NCI-H2081 treated with DMSO at 0.1 percent for 48 hours (cell line): ENCODE results near the gene FAM20C.

Experiments
- DNase-seq: peaks from one replicate; lab custom pipeline; 2025; lab: John Stamatoyannopoulos, UW

The FAM20C gene

DNA sequence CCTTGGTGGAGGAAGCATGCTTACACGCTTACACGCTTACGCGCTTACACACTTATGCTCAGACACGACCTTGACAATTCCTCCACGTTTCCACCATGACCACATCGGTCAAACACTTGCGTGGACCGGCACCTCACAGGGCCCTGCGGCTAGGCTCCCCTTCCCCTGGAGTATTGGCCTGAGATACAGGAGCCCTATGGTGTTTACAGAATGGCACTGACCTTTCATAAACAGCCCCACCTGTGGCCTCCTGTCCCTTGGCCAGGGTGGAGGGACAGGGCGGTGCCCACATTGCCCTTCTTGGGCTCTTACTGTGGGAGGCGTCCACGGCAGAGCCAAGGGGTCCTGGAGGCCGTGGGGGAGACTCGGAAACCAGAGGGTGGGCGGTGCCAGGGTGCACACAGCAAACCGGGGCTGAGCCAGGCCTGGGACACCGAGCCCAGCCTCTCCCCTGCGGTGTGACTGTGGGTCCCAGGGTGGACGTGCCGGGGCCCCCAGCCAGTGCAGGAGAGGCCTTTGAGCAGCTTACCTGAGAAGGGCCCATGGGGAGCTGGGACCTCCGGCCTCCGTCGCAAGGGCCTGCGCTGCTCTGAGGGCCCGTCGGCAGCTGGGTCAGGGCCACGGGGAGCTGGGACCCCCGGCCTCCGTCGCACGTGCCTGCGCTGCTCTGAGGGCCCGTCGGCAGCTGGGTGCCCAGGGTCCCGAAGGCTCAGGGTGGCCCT is 53.4 kb downstream of the FAM20C start:
- no peak for DNase-seq

DNA sequence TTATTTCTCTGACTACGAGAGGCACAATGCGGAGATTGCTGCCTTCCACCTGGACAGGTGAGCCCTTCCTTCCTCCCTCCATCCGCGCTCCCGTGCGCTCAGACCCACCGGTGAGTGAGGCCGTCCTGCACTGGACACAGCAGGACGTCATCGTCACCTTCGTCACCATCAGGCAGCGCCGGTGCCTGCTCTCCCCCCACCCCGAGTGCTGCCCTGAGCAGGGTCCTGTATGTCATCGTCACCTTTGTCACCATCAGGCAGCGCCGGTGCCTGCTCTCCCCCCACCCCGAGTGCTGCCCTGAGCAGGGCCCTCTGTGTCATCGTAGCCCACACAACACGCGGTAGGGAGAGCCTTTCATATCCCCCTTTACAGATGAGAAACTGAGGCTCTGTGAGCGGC is 54.1 kb downstream of the FAM20C start:
- no peak for DNase-seq

DNA sequence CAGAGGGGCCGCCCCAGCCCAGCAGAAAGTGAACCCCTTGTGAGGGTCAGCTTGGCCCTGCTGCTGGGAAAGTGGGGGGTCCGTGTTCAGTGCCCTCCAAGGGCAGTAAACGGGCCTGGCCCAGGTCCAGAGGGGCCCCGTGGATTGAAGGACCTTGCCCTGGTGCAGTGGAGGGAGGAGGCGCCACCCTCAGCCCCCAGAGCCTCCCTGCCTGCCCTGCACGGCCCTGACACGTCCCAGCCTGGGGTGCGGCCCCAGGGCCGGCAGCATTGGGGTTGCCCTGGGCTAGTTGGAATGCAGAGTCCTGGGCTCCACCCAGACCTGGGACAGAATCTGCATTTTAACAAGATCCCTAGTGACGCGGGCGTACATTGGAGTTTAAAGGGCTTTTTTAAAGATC is 54.8 kb downstream of the FAM20C start:
- DNase-seq: no peak

DNA sequence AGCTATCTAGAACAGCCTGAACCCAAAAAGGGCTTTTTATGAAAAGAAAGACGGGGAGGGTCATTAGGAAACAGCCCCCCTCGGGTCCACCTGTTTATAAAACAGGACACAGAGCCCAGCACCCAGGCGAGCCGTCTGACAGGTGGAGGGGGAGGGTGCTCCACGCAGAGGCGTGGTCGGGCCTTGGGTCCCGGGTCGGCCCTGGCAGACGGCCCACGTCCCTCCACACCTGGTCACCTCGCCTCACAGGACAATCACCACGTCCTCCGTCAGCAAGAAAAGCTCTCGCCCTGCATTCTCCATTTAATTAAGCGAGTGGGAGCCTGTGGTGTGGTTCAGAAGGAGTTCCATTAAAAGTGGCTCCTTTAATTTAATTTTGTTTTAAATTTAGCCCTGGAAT is 55.3 kb downstream of the FAM20C start:
- no peak for DNase-seq

DNA sequence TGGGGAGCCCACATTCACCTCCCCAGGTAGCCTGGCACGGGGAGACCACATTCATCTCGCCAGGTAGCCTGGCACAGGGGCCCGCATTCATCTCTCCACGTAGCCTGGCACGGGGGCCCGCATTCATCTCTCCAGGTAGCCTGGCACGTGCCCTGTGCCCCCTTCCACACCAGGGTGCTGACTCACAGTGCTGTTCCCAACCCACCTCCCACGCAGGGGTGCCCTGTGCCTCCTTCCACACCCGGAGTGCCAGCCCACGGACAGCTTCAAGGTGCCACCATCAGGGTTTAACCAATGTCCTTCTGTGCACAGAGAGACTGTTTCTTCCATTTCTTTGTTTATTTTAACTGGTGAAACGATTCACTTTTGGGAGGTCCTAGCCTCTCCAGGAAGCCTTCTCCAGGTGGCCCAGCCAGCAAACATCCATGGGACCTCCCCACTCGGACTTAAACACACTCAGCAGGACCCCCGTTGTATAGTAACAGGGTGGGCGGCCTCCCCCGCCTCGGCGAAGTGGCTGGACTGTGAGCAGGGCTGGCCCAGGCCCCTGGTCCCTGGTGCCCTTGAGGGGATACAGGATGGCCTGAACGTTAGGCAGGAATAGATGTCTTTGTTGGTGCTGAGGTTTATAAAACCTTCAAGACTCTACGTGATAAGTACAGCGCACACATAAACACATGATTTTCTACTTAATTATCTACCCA is 56.5 kb downstream of the FAM20C start:
- no peak for DNase-seq

DNA sequence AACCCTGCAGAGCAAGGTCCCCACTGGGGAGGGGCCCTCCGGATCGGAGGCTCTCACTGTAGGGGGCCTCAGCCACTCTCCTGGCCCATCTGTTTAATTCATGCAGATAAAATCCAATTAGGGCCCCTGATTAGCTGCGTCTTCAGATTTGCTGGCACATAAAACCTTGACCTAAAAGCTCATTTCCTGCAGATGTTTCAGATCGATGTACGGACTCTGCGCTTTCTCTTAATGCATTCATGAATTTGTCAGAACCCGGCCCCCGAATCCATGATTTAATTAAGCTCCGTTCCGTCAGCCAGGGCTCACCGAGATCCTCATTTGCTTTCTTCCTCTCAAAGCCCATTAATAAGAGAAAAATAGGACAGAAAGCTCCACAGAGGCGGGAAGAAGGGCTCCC is 57.6 kb downstream of the FAM20C start:
- DNase-seq: no peak

DNA sequence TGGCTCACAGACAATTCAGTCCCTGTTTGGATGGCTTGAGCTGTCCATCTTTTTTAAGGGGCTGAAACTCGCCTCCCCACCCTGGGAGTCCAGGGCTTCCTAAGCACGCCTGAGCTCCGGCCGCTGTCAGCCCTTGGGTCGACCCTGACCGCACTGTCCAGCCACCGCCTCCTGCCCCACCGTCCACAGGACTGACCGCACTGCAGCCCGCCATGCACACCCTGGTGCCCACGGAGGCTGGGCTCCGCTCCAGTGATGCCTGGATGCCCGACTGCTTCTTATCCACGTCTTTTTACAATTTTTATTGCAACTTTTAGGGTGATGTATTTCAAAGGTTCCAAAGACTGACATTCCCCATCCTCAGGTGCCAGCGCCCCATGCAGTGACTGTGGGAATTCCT is 58.2 kb downstream of the FAM20C start:
- no peak for DNase-seq

DNA sequence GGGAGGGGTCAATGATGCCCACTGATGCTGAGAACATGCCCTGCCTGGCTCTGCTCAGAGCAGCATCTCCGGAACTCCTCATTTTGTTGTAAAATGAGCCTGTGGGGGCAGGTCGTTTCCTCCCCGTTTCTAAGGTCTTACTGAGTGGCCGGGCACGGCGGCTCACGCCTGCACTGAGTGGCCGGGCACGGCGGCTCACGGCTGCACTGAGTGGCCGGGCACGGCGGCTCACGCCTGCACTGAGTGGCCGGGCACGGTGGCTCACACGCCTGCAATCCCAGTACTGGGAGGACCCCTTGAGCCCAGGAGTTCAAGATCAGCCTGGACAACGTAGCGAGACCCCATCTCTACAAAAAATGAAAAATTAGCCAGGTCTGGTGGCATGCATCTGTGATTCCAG is 58.6 kb downstream of the FAM20C start:
- DNase-seq: no peak

DNA sequence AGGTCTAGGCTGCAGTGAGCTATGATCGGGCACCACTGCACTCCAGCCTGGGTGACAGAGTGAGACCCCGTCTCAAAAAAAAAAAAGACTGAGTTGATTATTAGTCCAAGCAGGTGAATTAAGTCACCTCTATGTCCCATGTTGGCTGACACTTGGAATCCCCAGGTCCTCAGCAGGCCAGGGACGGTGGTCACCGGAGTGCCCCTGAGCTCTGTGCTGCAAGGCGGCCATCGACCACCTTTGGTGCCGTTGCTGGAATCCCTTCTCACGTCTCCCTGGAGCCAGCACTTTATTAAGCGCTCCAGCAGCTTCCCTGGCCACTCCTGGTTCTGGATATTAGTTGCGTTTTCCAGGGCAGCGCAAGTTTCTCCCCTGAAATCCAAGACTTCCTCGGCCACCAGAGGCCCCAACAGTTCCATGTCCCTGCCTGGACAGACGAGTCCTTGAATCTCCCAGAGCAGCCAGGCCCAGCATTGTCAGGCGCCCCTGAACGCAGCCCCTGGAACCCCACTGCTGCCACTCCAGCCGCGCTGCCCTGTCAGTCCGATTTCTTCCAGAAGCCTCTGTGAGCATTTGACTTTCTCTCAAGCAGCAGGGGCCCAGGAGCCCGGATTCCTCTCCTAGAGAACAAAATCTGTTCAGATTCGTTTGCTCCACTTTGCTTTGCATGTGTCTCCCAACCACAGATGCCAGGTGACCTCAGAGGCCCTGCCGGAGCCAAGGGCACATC is 59.2 kb downstream of the FAM20C start:
- DNase-seq: no peak

DNA sequence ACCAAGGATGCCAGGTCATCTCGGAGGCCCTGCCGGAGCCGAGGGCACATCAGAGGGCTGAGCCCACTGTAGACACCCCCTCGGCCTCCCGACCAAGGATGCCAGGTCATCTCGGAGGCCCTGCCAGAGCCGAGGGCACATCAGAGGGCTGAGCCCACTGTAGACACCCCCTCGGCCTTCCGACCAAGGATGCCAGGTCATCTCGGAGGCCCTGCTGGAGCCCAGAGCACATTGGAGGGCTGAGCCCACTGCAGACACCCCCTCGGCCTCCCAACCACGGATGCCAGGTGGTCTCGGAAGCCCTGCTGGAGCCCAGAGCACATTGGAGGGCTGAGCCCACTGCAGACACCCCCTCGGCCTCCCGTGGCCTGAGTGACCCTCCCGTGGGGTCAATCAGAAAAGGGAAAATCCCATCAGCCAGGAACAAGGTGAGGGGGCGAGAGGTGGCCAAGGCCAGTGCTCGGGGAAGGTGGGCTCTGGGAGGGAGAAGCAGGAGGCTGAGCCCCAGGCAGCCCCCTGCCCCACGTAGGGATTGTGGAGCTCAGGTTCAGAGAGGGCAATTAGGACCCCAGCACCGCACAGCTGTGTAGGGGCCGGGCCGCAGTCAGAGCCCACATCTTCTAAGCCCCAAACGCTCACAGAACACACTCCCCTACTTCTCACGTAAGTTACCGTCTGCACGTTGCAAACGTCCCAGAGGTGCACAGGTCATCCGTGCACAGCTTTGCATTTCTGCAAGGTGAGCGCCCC is 60.0 kb downstream of the FAM20C start:
- DNase-seq: no peak

DNA sequence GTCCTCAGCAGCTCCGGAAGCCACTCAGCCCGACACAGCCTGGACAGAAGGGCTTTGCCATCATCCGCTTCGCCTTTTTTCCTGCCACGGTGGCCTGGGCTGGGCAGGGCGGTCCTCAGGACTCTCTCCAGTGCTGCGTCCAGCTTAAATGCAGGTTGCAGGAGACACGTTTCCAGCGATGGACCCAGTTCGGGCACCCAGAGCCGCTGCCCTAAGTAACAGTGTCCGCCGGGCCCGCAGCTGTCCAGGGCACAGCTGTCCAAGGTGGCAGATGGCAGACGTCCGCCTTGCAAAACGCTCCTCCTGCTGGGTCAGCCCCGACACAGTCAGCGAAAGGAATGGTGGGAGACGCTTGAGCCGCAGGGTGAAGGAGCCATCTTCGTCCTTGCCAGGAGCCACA is 60.6 kb downstream of the FAM20C start:
- DNase-seq: no peak

DNA sequence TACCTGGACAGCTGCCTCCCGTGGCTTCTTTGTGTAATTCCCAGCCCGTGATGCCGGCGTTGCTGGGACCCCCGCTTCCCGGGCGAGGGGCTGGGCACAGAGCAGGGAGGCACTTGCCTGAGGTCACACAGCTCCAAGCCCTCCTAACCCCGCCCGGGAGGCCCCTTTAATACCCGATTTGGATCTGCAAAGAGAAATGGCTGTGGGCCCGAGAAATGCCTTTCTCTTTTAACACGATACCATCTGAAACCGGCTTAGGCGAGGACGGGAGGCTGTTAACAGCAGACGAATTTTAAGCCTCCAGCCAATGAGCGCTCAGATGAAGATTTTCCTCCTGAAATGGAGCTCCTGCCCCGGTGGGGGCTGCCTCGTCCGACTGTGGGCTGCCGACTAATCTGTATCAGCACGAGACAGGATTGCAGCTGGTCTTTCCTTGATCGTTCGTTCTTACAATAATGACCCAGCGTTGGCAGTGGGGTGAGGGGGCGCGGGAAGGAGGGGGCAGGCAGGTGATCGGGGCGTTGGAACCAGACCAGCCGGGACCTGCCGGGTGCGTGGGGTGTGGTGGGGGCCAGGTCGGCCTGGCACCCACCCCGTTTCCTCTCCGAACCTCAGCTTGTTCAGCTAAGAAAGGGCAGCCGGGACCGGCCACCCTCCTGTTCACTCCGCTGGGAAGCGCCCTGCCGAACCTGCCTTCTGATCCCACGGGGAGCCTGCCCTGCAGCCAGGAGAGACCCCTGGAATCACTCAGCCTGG is 61.4 kb downstream of the FAM20C start:
- DNase-seq: no peak

DNA sequence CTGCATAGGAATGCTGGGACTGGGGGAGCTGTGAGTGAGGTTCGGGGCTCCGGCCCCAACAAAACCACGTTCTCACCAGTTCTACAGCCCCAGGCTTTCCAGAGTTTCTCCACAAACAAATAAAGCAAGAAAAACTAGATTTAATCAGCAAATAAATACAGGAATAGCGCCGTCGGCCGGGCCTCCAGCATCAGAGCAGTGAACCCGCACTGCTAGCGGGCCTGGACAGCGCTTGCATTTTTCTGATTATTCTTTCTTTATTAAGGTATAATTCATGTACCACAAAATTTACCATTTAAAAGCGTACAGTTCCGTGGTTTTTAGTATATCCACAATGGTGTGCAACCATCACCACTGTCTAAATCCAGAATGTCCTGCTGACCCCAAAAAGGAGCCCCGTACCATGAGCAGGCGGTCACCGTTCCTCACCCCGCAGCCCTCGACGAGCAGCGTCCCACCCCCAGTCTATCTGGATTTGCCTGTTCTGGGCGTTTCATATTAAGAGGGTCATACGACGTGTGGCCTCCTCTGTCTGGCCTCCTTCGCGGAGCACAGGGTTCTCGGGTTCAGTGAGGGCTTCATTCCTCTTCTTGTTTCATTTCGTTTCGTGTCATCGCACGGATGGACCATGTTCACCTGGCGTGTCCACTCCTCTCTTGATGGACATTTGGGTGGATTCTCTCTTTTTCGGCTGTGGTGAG is 62.1 kb downstream of the FAM20C start:
- no peak for DNase-seq

DNA sequence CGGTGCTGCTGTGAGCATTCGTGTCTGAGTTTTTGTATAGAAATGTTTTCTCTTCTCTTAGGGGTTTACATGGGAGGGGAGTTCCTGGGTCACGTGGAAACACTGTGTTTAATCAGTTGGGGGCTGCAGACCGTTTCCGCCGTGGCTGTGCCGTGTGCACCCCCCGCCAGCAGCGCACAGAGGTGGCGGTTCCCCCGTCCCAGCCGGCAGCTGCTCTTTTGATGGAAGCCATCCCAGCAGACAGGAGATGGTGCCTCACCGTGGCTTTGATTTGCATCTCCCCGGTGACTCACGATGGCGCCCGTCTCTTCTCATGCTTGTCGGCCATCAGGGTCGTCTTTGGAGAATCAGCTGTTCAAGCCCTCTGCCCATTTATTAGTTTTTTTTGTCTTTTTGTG is 62.7 kb downstream of the FAM20C start:
- DNase-seq: no peak

DNA sequence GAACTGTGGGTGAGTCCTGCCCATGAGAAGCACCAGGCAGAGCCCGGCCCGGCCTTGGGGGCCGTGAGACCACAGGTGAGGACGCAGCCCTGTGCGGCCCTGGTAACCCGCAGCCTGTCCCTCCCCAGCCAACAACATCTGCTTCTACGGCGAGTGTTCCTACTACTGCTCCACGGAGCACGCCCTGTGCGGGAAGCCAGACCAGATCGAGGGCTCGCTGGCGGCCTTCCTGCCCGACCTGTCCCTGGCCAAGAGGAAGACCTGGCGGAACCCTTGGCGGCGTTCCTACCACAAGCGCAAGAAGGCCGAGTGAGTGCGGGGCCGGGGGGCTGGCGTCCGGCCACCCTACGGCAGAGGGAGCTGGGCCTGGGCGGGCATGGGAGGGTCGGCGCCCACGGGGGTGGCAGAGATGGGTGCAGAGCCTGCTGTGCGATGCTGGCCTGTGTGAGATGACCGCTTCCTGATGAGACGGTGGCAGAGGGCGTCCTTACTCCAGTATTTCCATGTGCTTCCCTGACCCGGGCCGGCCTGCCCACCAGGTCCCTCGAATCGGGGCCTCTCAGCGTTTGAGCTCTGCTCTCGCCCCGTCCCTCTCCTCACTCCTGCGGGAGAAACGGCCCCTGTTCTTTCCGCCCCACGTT is 63.5 kb downstream of the FAM20C start:
- DNase-seq: no peak

DNA sequence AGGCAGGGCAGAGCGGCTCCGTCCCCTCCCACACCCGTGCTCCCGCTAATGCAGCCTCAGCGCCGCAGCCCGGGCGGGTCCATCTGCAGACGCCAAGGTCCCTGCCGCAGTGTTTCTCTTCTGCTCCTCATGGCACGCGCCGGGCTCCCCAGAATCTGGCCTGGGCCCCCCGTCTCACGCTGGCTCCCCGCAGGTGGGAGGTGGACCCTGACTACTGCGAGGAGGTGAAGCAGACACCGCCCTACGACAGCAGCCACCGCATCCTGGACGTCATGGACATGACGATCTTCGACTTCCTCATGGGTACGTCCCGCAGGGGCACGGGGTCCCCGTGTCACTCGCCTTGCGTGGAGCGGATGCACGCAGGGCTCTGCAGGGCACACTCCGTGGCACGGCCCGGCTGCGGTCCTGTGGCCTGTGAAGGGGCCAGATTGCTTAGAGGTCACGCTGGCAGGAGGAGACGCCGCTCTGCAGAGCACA is 64.1 kb downstream of the FAM20C start:
- DNase-seq: no peak

DNA sequence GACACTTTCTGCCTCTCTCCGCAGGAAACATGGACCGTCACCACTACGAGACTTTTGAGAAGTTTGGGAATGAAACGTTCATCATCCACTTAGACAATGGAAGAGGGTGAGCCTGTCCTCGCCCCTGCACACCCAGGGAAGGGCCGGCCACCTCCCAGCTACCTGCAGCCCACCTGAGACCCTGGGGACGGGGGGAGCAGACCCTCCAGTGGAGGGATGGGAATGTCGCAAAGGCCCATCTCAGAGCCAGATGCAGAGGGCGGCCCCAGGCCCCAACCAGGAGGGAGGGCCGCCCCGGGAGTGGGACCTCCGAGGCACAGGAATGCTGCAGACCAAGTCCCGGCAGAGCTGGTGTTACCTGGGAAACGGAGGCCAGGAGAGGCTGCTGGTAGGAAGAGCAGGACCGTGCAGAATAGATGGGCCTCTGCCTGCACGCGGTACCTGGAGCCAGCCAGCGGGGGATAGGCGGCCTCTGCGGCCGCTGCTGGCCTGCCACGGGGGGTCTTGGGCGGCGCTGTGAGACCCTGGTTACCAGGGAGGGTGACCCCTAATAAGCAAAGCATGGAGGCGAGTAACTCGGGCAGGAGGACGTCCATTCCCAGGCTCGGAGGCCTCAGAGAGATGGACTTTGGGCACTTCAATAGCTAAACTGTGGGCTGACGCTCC is 64.7 kb downstream of the FAM20C start:
- DNase-seq: no peak

DNA sequence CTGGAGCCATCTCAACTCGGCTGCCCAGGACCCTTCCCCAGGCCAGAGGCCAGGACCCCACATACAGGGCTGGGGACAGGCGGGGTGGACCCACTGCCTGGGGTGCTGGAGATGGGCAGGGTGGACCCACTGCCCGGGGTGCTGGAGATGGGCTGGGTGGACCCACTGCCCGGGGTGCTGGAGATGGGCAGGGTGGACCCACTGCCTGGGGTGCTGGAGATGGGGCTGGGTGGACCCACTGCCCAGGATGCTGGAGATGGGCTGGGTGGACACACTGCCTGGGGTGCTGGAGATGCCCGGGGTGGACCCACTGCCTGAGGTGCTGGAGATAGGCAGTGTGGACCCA is 65.2 kb downstream of the FAM20C start:
- DNase-seq: no peak

DNA sequence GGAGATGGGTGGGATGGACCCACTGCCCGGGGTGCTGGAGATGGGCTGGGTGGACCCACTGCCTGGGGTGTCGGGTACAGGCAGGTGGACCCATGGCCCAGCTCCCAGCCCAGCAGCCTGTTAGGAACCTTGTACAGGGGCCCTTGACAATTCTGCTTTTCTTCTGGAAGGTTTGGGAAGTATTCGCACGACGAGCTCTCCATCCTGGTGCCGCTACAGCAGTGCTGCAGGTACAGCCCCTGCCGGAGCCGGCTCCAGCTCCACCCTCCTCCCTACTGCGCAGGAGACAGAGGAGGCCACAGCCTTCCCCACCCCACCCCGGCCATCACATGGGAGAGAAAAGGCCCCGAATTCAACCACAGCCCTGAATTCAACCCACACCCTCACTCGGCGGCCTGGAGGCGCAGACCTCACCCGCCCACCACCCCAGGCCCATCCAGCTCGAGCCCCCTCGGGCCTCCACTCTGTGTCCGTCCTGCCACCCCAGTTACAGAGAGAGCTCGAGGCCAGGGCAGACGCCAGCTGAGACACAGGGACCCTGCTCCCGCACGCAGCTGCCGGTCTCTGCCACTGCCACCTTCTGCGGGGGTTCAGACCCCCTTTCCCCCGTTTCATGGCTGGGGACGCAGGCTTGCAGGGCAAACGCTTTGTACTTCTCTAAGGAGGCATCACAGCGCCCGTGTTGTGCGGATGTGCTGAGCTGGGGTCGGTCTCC is 66.3 kb downstream of the FAM20C start:
- DNase-seq: no peak

DNA sequence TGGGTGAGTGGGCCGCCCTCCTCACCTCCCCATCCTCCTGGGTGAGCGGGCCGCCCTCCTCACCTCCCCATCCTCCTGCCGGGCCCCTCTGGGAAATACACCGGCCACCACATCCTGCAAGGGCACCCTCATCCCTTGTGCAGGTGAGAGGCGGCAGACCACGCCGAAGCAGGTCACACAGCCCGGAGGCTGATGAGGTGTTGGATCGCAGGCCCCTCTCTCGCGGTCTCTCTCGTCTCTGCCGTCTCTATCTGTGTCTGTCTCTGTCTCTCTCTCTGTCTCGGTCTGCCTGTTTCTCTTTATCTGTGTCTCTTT is 66.8 kb downstream of the FAM20C start:
- no peak for DNase-seq
